Smooth muscle cell of bladder (primary cell): ENCODE results near the gene PTGR2. TPM values are rescaled to one million over a fixed set of nuclear protein-coding genes. Genes with fewer than 3 reads are reported as not detected.

ENCODE experiments used
- total RNA-seq: library from RNA; depleted of rRNA; stranded (reverse); fragments of >200 nt; gene quantifications from 2 replicates; pipeline ENCODE4 v1.2.3, GENCODE V29; 2014

The PTGR2 gene
- 4.3 and 4.4 TPM in 2 replicates for total RNA-seq

GRCh38 chr14:73851567-73852382, at the start of gene PTGR2:
PTGR2 (plus strand) TSS chr14:73851831; CDS start chr14:73858863, 7,032 bp downstream.

GRCh38 chr14:73886449-73887317, 35.1 kb downstream of the PTGR2 start, which contains the start of gene ZNF410:
ZNF410 (plus strand) TSS chr14:73886859; CDS start chr14:73892176, 5,317 bp downstream.

Other genes with a start within 250 kb of the PTGR2 start
- gene ACOT6, start 239.3 kb upstream of the PTGR2 start, total RNA-seq = not detected in 2 replicates
- 7.1 and 8.0 TPM in 2 replicates for gene DNAL1, start 206.8 kb upstream of the PTGR2 start, total RNA-seq
- 9.0 and 10.0 TPM in 2 replicates for gene PNMA1, start 137.4 kb upstream of the PTGR2 start, total RNA-seq
- 69.8 and 71.8 TPM in 2 replicates for gene ZNF410, start 35.0 kb downstream of the PTGR2 start, total RNA-seq
- 2.8 TPM in 2 replicates for gene FAM161B, start 98.3 kb downstream of the PTGR2 start, total RNA-seq
- gene COQ6, start 98.5 kb downstream of the PTGR2 start, total RNA-seq = 11.7 and 15.1 TPM in 2 replicates
- gene ENTPD5, start 167.5 kb downstream of the PTGR2 start, total RNA-seq = 8.4 TPM in 2 replicates
- 8.7 and 9.8 TPM in 2 replicates for gene BBOF1, start 167.5 kb downstream of the PTGR2 start, total RNA-seq
- gene ALDH6A1, start 232.6 kb downstream of the PTGR2 start, total RNA-seq = 57.0 and 57.3 TPM in 2 replicates
- gene LIN52, start 233.1 kb downstream of the PTGR2 start, total RNA-seq = 7.0 and 9.8 TPM in 2 replicates